Daoy (cell line): ENCODE measurements around the gene MYCBP. TPM values are rescaled to one million over a fixed set of nuclear protein-coding genes. Genes with fewer than 3 reads are reported as not detected.
A peak's percentile ranks its signal among the peaks of the same experiment; 100 is the strongest.
"Not testable (repeated sequence)": the region's sequence is repeated elsewhere in the genome, so short reads cannot be mapped to it uniquely, and the experiment has no call there.

ENCODE experiments used
- DNase-seq: peaks from one replicate; pipeline ENCODE4 v3.0.0-alpha.2; 2015; ENCODE audit warnings: low read depth
- total RNA-seq: library from RNA; depleted of rRNA; stranded (reverse); fragments of >200 nt; shearing (Covaris generic); gene quantifications from 2 replicates; pipeline ENCODE4 v1.2.3, GENCODE V29; 2014

The MYCBP gene
- total RNA-seq, 1 experiment from 2014 or later: 60.0 TPM

- no peak for DNase-seq
Observed at GRCh38 chr1:38867208-38867607, 5.9 kb downstream of the MYCBP start.

GRCh38 chr1:38865112-38865715, 7.9 kb downstream of the MYCBP start:
- no peak for DNase-seq

GRCh38 chr1:38860454-38860795, 12.7 kb downstream of the MYCBP start:
- no peak for DNase-seq

GRCh38 chr1:38859561-38860453, 13.3 kb downstream of the MYCBP start, which contains the start of gene RRAGC:
Gene RRAGC (minus strand): TSS chr1:38859772. CDS start chr1:38859646, 126 bp downstream.
- DNase-seq: peak; percentile 100

GRCh38 chr1:38858833-38859560, 14.2 kb downstream of the MYCBP start:
- peak; percentile 51 for DNase-seq

- DNase-seq: no peak
Observed at GRCh38 chr1:38852780-38853179, 20.4 kb downstream of the MYCBP start.

GRCh38 chr1:38848071-38848470, 25.1 kb downstream of the MYCBP start:
- DNase-seq: no peak

GRCh38 chr1:38846210-38846609, 26.9 kb downstream of the MYCBP start:
- DNase-seq: no peak

- DNase-seq: not testable (repeated sequence)
Observed at GRCh38 chr1:38845088-38845487, 28.1 kb downstream of the MYCBP start.

- DNase-seq: no peak
Observed at GRCh38 chr1:38840281-38840680, 32.9 kb downstream of the MYCBP start.

GRCh38 chr1:38839363-38839762, 33.8 kb downstream of the MYCBP start:
- no peak for DNase-seq

GRCh38 chr1:38836316-38836715, 36.8 kb downstream of the MYCBP start:
- not testable (repeated sequence) for DNase-seq

GRCh38 chr1:38834937-38835827, 38.0 kb downstream of the MYCBP start:
- peak; percentile 79 for DNase-seq

GRCh38 chr1:38834221-38834782, 38.8 kb downstream of the MYCBP start:
- peak; percentile 17 for DNase-seq

- no peak for DNase-seq
Observed at GRCh38 chr1:38833146-38833545, 40.0 kb downstream of the MYCBP start.

GRCh38 chr1:38832370-38832734, 40.8 kb downstream of the MYCBP start:
- no peak for DNase-seq

GRCh38 chr1:38831731-38832369, 41.3 kb downstream of the MYCBP start:
- no peak for DNase-seq

GRCh38 chr1:38829368-38829767, 43.8 kb downstream of the MYCBP start:
- DNase-seq: no peak

GRCh38 chr1:38827318-38827717, 45.8 kb downstream of the MYCBP start:
- no peak for DNase-seq

- no peak for DNase-seq
Observed at GRCh38 chr1:38826886-38827285, 46.3 kb downstream of the MYCBP start.

GRCh38 chr1:38826262-38826661, 46.9 kb downstream of the MYCBP start:
- no peak for DNase-seq
